HEK293 (cell line): ENCODE results near the gene ARHGEF12.

ENCODE experiments used
- CTCF ChIP-seq: fragments of 450-650 bp; formaldehyde crosslinking; IDR thresholded peaks from 2 replicates; pipeline ENCODE4 v1.5.1; 2016; ENCODE audit warnings: missing biosample characterization, missing genetic modification characterization
- ELK4 ChIP-seq: IDR thresholded peaks from 2 replicates; pipeline ENCODE4 v1.6.1; 2011; ENCODE audit warnings: mild to moderate bottlenecking, low read depth, low read length, borderline replicate concordance
- KLF8 ChIP-seq: fragments of 450-650 bp; formaldehyde crosslinking; IDR thresholded peaks from 2 replicates; pipeline ENCODE4 v1.5.1; 2016; ENCODE audit warnings: missing biosample characterization, missing genetic modification characterization
- SETDB1 ChIP-seq: IDR thresholded peaks from one replicate; pipeline ENCODE4 v1.6.1; 2017; ENCODE audit warnings: mild to moderate bottlenecking, low read length, moderate library complexity, mixed read lengths; ENCODE audit not compliant: insufficient read length
- TRIM28 ChIP-seq: IDR thresholded peaks from 2 replicates; pipeline ENCODE4 v1.6.1; 2011; ENCODE audit warnings: low read length, control low read depth, borderline replicate concordance
- WT1 ChIP-seq: fragments of 450-650 bp; formaldehyde crosslinking; IDR thresholded peaks from 2 replicates; pipeline ENCODE4 v1.5.1; 2016; ENCODE audit warnings: missing biosample characterization, missing genetic modification characterization
- ZBTB20 ChIP-seq: fragments of 450-650 bp; formaldehyde crosslinking; IDR thresholded peaks from 2 replicates; pipeline ENCODE4 v1.5.1; 2016; ENCODE audit warnings: missing biosample characterization, missing genetic modification characterization
- ZBTB21 ChIP-seq: fragments of 450-650 bp; formaldehyde crosslinking; IDR thresholded peaks from 2 replicates; pipeline ENCODE4 v1.5.1; 2017; ENCODE audit warnings: missing biosample characterization, missing genetic modification characterization
- ZFP3 ChIP-seq: fragments of 450-650 bp; formaldehyde crosslinking; IDR thresholded peaks from 2 replicates; pipeline ENCODE4 v1.5.1; 2016; ENCODE audit warnings: low read depth, missing biosample characterization, missing genetic modification characterization
- ZNF146 ChIP-seq: fragments of 450-650 bp; formaldehyde crosslinking; IDR thresholded peaks from 2 replicates; pipeline ENCODE4 v1.5.1; 2016; ENCODE audit warnings: missing biosample characterization, missing genetic modification characterization
- ZNF155 ChIP-seq: fragments of 450-650 bp; formaldehyde crosslinking; IDR thresholded peaks from 2 replicates; pipeline ENCODE4 v1.5.1; 2016; ENCODE audit warnings: missing biosample characterization, missing genetic modification characterization
- ZNF175 ChIP-seq: fragments of 450-650 bp; formaldehyde crosslinking; IDR thresholded peaks from 2 replicates; pipeline ENCODE4 v1.5.1; 2016; ENCODE audit warnings: missing biosample characterization, missing genetic modification characterization
- ZNF26 ChIP-seq: fragments of 450-650 bp; formaldehyde crosslinking; IDR thresholded peaks from 2 replicates; pipeline ENCODE4 v1.5.1; 2016; ENCODE audit warnings: missing biosample characterization, missing genetic modification characterization
- ZNF280C ChIP-seq: fragments of 450-650 bp; formaldehyde crosslinking; IDR thresholded peaks from 2 replicates; pipeline ENCODE4 v1.5.1; 2016; ENCODE audit warnings: missing biosample characterization, missing genetic modification characterization
- ZNF449 ChIP-seq: fragments of 450-650 bp; formaldehyde crosslinking; IDR thresholded peaks from 2 replicates; pipeline ENCODE4 v1.5.1; 2017; ENCODE audit warnings: missing biosample characterization, mild to moderate bottlenecking, missing genetic modification characterization, moderate library complexity
- ZNF548 ChIP-seq: fragments of 450-650 bp; formaldehyde crosslinking; IDR thresholded peaks from 2 replicates; pipeline ENCODE4 v1.5.1; 2016; ENCODE audit warnings: missing biosample characterization, missing genetic modification characterization
- ZNF558 ChIP-seq: fragments of 450-650 bp; formaldehyde crosslinking; IDR thresholded peaks from 2 replicates; pipeline ENCODE4 v1.5.1; 2016; ENCODE audit warnings: missing biosample characterization, missing genetic modification characterization
- ZNF585B ChIP-seq: fragments of 450-650 bp; formaldehyde crosslinking; IDR thresholded peaks from 2 replicates; pipeline ENCODE4 v1.5.1; 2016; ENCODE audit warnings: missing biosample characterization, missing genetic modification characterization
- ZNF621 ChIP-seq: fragments of 450-650 bp; formaldehyde crosslinking; IDR thresholded peaks from 2 replicates; pipeline ENCODE4 v1.5.1; 2017; ENCODE audit warnings: missing biosample characterization, missing genetic modification characterization
- ZNF623 ChIP-seq: fragments of 450-650 bp; formaldehyde crosslinking; IDR thresholded peaks from 2 replicates; pipeline ENCODE4 v1.5.1; 2016; ENCODE audit warnings: missing biosample characterization, missing genetic modification characterization
- ZNF645 ChIP-seq: fragments of 450-650 bp; formaldehyde crosslinking; IDR thresholded peaks from 2 replicates; pipeline ENCODE4; 2016; ENCODE audit warnings: missing biosample characterization, missing genetic modification characterization
- ZNF654 ChIP-seq: fragments of 450-650 bp; formaldehyde crosslinking; IDR thresholded peaks from 2 replicates; pipeline ENCODE4 v1.5.1; 2016; ENCODE audit warnings: low read depth, missing biosample characterization, missing genetic modification characterization
- ZNF670 ChIP-seq: fragments of 450-650 bp; formaldehyde crosslinking; IDR thresholded peaks from 2 replicates; pipeline ENCODE4 v1.5.1; 2016; ENCODE audit warnings: missing biosample characterization, missing genetic modification characterization, low read depth
- ZNF777 ChIP-seq: fragments of 450-650 bp; formaldehyde crosslinking; IDR thresholded peaks from 2 replicates; pipeline ENCODE4 v1.5.1; 2017; ENCODE audit warnings: missing biosample characterization, missing genetic modification characterization, borderline replicate concordance
- ZNF837 ChIP-seq: fragments of 450-650 bp; formaldehyde crosslinking; IDR thresholded peaks from 2 replicates; pipeline ENCODE4 v1.5.1; 2016; ENCODE audit warnings: missing biosample characterization, missing genetic modification characterization
- ZNF843 ChIP-seq: fragments of 450-650 bp; formaldehyde crosslinking; IDR thresholded peaks from 2 replicates; pipeline ENCODE4 v1.5.1; 2016; ENCODE audit warnings: missing biosample characterization, missing genetic modification characterization
- ZSCAN18 ChIP-seq: fragments of 450-650 bp; formaldehyde crosslinking; IDR thresholded peaks from 2 replicates; pipeline ENCODE4 v1.5.1; 2016; ENCODE audit warnings: missing biosample characterization, missing genetic modification characterization
- ZSCAN5A ChIP-seq: fragments of 450-650 bp; formaldehyde crosslinking; IDR thresholded peaks from 2 replicates; pipeline ENCODE4 v1.5.1; 2016; ENCODE audit warnings: missing biosample characterization, missing genetic modification characterization

ARHGEF12 gene

GRCh38 chr11:120335908-120336640, at the start of gene ARHGEF12 (continued):
- peak; percentile 49; the same call in 1 of the 2 replicates for TF ChIP-seq ZNF449 (tag by site-specific recombination)
- TF ChIP-seq CTCF (tag by site-specific recombination) = peak; percentile 88
- peak; percentile 92 for TF ChIP-seq KLF8 (tag by site-specific recombination)
- TF ChIP-seq WT1 (tag by site-specific recombination) = peak; percentile 70
- no peak for TF ChIP-seq ZNF175
- peak; percentile 69; the same call in 1 of the 2 replicates for TF ChIP-seq ZNF146 (tag by site-specific recombination)
- no peak; the same call in 1 of the 2 replicates for TF ChIP-seq ELK4
- no peak for TF ChIP-seq ZNF837 (tag by site-specific recombination)
- TF ChIP-seq ZNF280C (tag by site-specific recombination) = no peak
- peak; percentile 76 for TF ChIP-seq ZSCAN5A (tag by site-specific recombination)
- no peak for TF ChIP-seq ZNF26 (tag by site-specific recombination)
- TF ChIP-seq ZNF155 (tag by site-specific recombination) = no peak
- no peak for TF ChIP-seq SETDB1
- TF ChIP-seq ZBTB20 (tag by site-specific recombination) = peak; percentile 11; the same call in 1 of the 2 replicates
- TF ChIP-seq ZNF670 (tag by site-specific recombination) = no peak
- TF ChIP-seq ZNF843 (tag by site-specific recombination) = peak; percentile 71
- TF ChIP-seq ZNF548 = no peak
- no peak; the same call in 1 of the 2 replicates for TF ChIP-seq ZNF623 (tag by site-specific recombination)
- no peak for TF ChIP-seq ZNF645 (tag by site-specific recombination)
- TF ChIP-seq ZNF621 (tag by site-specific recombination) = no peak
- 0 out of 2 replicates have a peak, but pooled peaks have one; percentile 40 for TF ChIP-seq ZNF777 (tag by site-specific recombination)
- peak; percentile 77 for TF ChIP-seq ZBTB21 (tag by site-specific recombination)
- peak; percentile 92 for TF ChIP-seq ZSCAN18 (tag by site-specific recombination)
- no peak for TF ChIP-seq ZFP3
- no peak for TF ChIP-seq ZNF654
- TF ChIP-seq ZNF558 (tag by site-specific recombination) = peak; percentile 55; the same call in 1 of the 2 replicates
- TF ChIP-seq TRIM28 = no peak
- peak; percentile 18; the same call in 1 of the 2 replicates for TF ChIP-seq ZNF585B (tag by site-specific recombination)
